Ectodermal cell (in vitro differentiated cells): ENCODE data around the gene PHKB.
"Not testable (repeated sequence)": the region's sequence is repeated elsewhere in the genome, so short reads cannot be mapped to it uniquely, and the experiment has no call there.

Source experiments
- H3K27ac ChIP-seq: 2 replicates; pipeline ENCODE4 v1.7.0; 2013; ENCODE audit warnings: mild to moderate bottlenecking, low read depth, low read length; ENCODE audit not compliant: insufficient read depth, poor library complexity, severe bottlenecking
- H3K27me3 ChIP-seq: 2 replicates; pipeline ENCODE4 v1.7.0; 2013; ENCODE audit warnings: mild to moderate bottlenecking, low read length; ENCODE audit not compliant: insufficient read depth, control insufficient read depth, poor library complexity, severe bottlenecking
- H3K36me3 ChIP-seq: one replicate; pipeline ENCODE4 v1.7.0; 2013; ENCODE audit warnings: low read length; ENCODE audit not compliant: control insufficient read depth, insufficient read depth
- H3K4me1 ChIP-seq: one replicate; pipeline ENCODE4 v1.7.0; 2013; ENCODE audit warnings: low read length; ENCODE audit not compliant: control insufficient read depth, insufficient read depth
- H3K4me3 ChIP-seq: 2 replicates; pipeline ENCODE4 v1.7.0; 2013; ENCODE audit warnings: low read depth, low read length, control low read depth; ENCODE audit not compliant: insufficient read depth
- H3K9me3 ChIP-seq: 2 replicates; pipeline ENCODE4 v1.7.0; 2013; ENCODE audit warnings: mild to moderate bottlenecking, low read length, moderate library complexity; ENCODE audit not compliant: control insufficient read depth
- WGBS, 2 experiments: methylation state at CpG; one replicate each; pipeline ENCODE4 v1.1.7; 2013; ENCODE audit warnings: missing lambda C conversion rate in 2 of 2; 5-methylcytosine and 5-hydroxymethylcytosine counted together

Gene PHKB

DNA sequence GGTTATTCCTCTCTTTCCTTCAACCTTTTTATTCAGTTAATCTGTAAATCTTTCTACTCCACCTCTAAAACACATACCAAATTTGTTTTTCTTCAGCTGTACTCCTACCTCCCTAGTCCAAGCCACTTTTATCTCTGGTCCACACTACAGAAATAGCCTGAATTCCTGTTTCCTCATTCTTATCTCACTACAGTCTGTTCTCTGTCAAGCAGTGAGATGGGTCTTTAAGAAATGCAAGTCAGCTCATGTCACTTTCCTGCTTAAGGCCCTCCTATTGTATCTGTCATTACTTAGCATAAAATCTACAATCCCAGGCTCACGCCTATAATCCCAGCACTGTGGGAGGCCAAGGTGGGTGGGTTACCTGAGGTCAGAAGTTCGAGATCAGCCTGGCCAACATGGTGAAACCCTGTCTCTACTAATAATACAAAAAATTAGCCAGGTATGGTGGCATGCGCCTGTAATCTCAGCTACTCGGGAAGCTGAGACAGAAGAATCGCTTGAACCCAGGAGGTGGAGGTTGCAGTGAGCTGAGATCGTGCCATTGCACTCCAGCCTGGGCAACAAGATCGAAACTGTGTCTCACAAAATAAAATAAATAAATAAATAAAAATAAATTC, 7.0 kb downstream of the PHKB start:
- WGBS, 2 experiments, result 77 to 85% methylated on average over 6 to 7 of the region's 7 CpGs
- not testable (repeated sequence) for H3K4me3 ChIP-seq, H3K4me1 ChIP-seq, H3K27me3 ChIP-seq, H3K9me3 ChIP-seq, H3K27ac ChIP-seq, H3K36me3 ChIP-seq

DNA sequence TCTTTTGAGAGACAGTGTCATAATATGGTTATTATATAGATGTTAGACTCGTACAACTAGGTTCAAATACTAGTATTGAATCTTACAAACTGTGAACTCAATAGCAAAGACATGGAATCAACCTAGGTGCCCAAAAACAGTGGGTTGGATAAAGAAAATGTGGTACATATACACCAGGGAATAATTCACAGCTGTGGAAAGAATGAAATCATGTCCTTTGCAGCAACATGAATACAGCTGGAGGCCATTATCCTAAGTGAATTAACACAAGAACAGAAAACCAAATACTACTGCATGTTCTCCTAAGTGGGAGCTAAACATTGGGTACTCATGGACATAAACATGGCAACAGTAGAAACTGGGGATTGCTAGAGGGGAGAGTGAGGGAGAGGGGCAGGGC, 8.1 kb downstream of the PHKB start:
- Histone ChIP-seq H3K36me3 (no peaks in the 10 kb centered on the region), H3K27me3 (no peaks in the 10 kb centered on the region), H3K4me1 (no peaks in the 10 kb centered on the region), H3K27ac (no peak overlapping the region), H3K9me3 (no peaks in the 10 kb centered on the region), H3K4me3 (no peak overlapping the region)
- WGBS, 2 experiments, result no CpG with 5 or more reads among the region's 1 CpG

DNA sequence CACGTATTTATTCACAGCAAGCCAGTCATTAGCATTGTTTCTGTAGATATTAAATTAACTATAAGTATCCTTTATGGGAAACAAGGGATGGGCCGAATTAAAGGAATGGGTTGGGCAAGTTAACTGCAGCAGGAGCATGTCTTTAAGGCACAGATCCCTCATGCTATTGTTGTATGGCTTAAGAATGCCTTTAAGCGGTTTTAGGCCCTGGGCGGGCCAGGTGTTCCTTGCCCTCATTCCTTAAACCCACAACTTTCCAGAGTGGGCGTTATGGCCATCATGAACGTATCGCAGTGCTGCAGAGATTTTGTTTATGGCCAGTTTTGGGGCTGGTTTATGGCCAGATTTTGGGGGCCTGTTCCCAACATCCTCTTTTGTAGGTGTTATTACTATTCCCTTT, 9.1 kb downstream of the PHKB start:
- WGBS, 2 experiments, result 87 to 90% methylated on average over 6 to 7 of the region's 7 CpGs
- H3K27me3 ChIP-seq, result no peaks in the 10 kb centered on the region
- no peak overlapping the region for H3K4me3 ChIP-seq
- no peaks in the 10 kb centered on the region for H3K9me3 ChIP-seq
- H3K4me1 ChIP-seq, result no peaks in the 10 kb centered on the region
- H3K27ac ChIP-seq, result no peak overlapping the region
- H3K36me3 ChIP-seq, result no peaks in the 10 kb centered on the region

DNA sequence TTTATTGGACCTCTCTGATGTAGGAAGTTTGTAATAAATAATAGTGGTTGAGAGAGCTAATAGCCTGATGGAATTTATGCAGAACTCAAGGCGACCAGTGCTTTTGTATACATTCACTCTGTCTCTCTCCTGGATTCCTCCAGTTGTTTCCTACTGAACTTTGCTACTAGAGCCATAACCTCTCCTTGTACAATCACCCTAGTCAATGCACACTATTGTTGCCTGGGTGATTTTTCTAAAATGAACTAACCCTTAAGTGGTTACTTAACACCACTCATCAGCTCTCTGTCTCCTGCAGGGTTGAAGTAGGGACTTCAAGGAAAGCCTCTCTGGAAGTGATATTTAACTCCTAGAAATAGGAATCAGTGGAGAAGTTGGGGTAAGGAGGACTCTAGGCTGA, 9.7 kb downstream of the PHKB start:
- 89 to 96% methylated on average over 1 of the region's 1 CpG for WGBS, 2 experiments
- Histone ChIP-seq H3K4me1 (no peaks in the 10 kb centered on the region), H3K27me3 (no peaks in the 10 kb centered on the region), H3K27ac (no peak overlapping the region), H3K9me3 (no peaks in the 10 kb centered on the region), H3K36me3 (no peaks in the 10 kb centered on the region), H3K4me3 (no peak overlapping the region)

DNA sequence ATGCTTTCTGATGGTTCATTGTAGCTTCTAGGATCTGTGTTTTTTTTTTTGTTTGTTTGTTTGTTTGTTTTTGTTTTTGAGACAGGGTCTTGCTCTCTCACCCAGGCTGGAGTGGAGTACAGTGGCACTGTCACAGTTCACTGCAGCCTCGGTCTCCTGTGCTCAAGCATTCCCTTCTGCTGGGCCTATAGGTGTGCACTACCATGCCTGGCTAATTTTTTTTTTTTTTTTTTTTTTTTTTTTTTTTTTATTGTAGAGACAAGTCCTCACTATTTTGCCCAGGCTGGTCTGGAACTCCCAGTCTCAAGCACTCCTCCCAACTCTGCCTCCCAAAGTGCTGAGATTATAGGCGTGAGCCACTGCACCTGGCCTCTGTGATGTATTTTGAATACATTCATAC, 11.9 kb downstream of the PHKB start:
- H3K36me3 ChIP-seq, H3K9me3 ChIP-seq, H3K4me1 ChIP-seq, H3K4me3 ChIP-seq, H3K27me3 ChIP-seq, H3K27ac ChIP-seq: not testable (repeated sequence)
- 94% methylated on average over 2 of the region's 2 CpGs for WGBS, 2 experiments

DNA sequence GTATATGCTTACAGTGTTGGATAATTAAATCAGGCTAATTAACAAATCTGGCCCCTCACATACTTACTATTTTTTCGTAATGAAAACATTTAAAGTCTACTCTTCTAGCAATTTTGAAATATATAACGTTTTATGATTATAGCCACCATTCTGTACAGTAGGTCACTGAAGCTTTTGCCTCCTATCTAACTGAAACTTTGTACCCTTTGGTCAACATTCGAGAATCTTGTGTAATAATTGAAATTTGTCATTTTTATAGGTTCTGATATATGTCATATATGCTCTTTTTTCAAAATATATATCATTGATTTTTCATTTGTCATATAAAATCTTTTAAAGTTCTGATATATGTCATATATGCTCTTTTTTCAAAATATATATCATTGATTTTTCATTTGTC, 12.7 kb downstream of the PHKB start:
- no peaks in the 10 kb centered on the region for H3K27me3 ChIP-seq
- 97% methylated on average over 3 of the region's 3 CpGs; no CpG with 5 or more reads in 1 of the 2 experiments for WGBS, 2 experiments
- no peaks in the 10 kb centered on the region for H3K9me3 ChIP-seq
- H3K27ac ChIP-seq, result no peak overlapping the region
- no peaks in the 10 kb centered on the region for H3K36me3 ChIP-seq
- no peak overlapping the region for H3K4me3 ChIP-seq
- no peaks in the 10 kb centered on the region for H3K4me1 ChIP-seq

DNA sequence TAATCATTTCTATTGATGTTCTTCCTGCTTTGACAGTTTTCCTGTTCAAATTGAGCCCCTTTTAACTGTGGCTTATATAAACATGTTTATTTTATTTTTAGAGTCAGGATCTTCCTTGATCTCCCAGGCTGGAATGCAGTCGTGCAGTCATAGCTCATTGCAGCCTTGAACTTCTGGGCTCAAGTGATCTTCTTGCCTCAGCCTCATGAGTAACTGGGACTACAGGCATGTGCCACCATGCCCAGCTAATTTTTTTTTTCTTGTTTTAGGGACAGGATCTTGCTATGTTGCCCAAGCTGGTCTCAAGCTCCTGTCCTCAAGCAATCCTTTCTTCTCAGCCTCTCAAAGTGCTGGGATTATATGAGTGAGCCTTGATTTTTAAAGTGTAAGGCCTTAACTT, 14.7 kb downstream of the PHKB start:
- Histone ChIP-seq H3K4me1 (no peaks in the 10 kb centered on the region), H3K27ac (no peak overlapping the region), H3K36me3 (no peaks in the 10 kb centered on the region), H3K27me3 (no peaks in the 10 kb centered on the region), H3K4me3 (no peak overlapping the region), H3K9me3 (no peaks in the 10 kb centered on the region)
- 88 to 90% methylated on average over 1 of the region's 1 CpG for WGBS, 2 experiments

DNA sequence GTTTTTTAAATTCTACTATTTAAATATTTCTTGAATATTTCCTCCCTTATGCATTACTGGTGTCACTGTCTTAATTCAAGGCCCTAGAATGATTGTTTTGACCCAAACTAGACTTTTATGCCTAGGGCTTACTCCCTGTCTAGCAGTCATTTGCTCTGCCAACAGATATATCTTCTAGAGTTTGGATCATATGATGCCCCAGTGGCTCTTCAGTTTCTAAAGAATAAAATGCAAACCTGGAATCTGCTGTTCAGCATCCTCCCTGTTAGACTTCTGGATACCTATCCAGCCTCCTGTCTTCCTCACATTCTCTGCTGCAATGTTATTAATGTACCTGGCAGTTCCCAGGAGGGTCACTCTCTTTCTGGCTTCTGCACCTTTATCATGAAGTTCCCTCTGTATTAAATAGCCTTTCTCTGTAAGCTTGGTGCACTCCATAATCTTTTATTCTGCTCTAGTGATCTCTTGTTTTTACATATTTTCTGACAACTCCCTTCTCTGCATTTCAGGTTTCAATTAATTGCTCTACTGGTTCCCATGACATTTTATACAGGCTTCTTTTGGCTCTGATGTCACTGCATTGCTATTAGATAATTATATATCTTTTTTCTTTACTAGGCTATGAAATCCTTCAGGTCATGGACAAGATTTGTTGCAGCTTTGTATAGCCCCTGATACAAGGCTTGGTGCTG, 15.7 kb downstream of the PHKB start:
- no peaks in the 10 kb centered on the region for H3K27me3 ChIP-seq
- no peak overlapping the region for H3K4me3 ChIP-seq
- H3K9me3 ChIP-seq, result no peaks in the 10 kb centered on the region
- H3K36me3 ChIP-seq, result no peaks in the 10 kb centered on the region
- H3K4me1 ChIP-seq, result no peaks in the 10 kb centered on the region
- H3K27ac ChIP-seq, result no peak overlapping the region

DNA sequence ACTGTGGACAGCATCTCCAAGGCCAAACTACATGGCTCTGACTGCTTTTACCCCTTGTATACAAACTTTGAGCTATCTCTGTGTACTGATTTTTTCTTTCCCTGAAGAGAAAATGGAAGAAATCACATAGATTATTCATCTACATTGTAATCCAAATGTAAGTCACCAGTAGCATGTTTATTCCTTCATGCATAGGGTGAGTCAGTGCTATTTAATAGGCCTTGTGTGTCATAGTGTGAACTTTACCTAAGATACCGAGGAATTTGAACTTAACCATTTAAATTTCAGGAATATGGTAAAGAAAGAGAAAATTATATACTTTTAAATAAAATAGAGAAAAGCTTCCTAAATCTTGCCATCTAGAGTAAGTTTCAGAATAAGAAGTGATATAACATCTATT, 16.5 kb downstream of the PHKB start:
- H3K27ac ChIP-seq, result no peak overlapping the region
- H3K4me1 ChIP-seq, result no peaks in the 10 kb centered on the region
- no peaks in the 10 kb centered on the region for H3K9me3 ChIP-seq
- H3K27me3 ChIP-seq, result no peaks in the 10 kb centered on the region
- WGBS, 2 experiments, result no CpG with 5 or more reads among the region's 1 CpG
- no peak overlapping the region for H3K4me3 ChIP-seq
- no peaks in the 10 kb centered on the region for H3K36me3 ChIP-seq

DNA sequence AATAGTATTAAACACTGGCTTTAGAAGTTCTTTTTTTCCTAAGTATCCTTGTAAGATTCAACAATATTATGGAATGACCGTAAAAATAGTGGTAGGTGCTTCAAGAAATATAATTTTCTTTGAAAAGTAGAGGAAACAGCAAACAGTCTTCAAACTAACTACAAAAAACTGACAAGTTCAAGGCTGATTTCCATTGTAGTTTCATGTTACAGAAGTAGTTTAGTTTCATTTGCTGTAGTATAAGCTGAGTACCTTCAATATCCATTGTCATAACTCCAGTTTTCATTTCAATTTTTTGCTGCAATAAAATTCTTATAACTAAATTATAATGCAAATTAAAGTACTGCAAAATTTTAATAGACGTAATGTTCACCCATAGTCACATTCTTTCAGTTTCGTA, 19.3 kb downstream of the PHKB start:
- Histone ChIP-seq H3K9me3 (no peaks in the 10 kb centered on the region), H3K4me1 (no peaks in the 10 kb centered on the region), H3K4me3 (no peak overlapping the region), H3K36me3 (no peaks in the 10 kb centered on the region), H3K27me3 (no peaks in the 10 kb centered on the region), H3K27ac (no peak overlapping the region)
- 100% methylated on average over 1 of the region's 3 CpGs; no CpG with 5 or more reads in 1 of the 2 experiments for WGBS, 2 experiments
